Measurements from ENCODE around the gene APOL4.

The APOL4 gene

GRCh38 chr22:36199001-36199551 lies 2.5 kb downstream of the APOL4 start:
- TF ChIP-seq, protein P1, sequence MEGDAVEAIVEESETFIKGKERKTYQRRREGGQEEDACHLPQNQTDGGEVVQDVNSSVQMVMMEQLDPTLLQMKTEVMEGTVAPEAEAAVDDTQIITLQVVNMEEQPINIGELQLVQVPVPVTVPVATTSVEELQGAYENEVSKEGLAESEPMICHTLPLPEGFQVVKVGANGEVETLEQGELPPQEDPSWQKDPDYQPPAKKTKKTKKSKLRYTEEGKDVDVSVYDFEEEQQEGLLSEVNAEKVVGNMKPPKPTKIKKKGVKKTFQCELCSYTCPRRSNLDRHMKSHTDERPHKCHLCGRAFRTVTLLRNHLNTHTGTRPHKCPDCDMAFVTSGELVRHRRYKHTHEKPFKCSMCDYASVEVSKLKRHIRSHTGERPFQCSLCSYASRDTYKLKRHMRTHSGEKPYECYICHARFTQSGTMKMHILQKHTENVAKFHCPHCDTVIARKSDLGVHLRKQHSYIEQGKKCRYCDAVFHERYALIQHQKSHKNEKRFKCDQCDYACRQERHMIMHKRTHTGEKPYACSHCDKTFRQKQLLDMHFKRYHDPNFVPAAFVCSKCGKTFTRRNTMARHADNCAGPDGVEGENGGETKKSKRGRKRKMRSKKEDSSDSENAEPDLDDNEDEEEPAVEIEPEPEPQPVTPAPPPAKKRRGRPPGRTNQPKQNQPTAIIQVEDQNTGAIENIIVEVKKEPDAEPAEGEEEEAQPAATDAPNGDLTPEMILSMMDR (IDR thresholded peaks at IDR 0.05; ENCODE audit: borderline replicate concordance, control extremely low read depth, extremely low read depth, insufficient read depth, missing control alignments) = no peak
- no peak for DNase-seq (ENCODE audit: low spot score)
- in situ Hi-C loops (cut with MboI; ENCODE audit: low sequenced_read_pairs, unreplicated experiment) = no loop called here

DNA sequence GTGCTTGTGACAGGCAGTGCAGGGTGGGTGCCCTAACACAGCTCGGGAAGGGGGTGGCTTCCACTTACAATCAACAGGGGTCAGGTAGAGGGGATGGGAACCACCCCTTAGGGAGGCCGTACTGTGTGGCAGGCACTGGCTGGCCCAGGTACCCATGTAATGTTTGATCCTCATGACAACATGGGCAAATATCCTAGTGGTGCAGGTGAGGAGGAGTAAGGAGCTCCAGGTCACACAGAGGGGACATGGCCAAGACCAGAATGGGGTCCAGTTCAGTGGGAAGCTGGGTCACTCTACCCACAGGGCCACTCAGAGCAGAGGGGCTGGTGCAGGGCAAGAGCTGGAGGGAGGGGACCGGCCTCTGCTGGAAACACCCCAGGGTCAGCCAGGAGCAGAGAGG lies 3.1 kb downstream of the APOL4 start:
- DNase-seq (ENCODE audit: low spot score) = no peak
- in situ Hi-C loops (cut with MboI; ENCODE audit: low sequenced_read_pairs, unreplicated experiment) = no loop called here
- TF ChIP-seq, protein P1 (IDR thresholded peaks at IDR 0.05; ENCODE audit: borderline replicate concordance, control extremely low read depth, extremely low read depth, insufficient read depth, missing control alignments) = no peak

GRCh38 chr22:36197514-36198146 lies 4.0 kb downstream of the APOL4 start:
- TF ChIP-seq, protein P1 (IDR thresholded peaks at IDR 0.05; ENCODE audit: borderline replicate concordance, control extremely low read depth, extremely low read depth, insufficient read depth, missing control alignments) = no peak
- DNase-seq (ENCODE audit: low spot score) = peak; percentile 43
- in situ Hi-C loops (cut with MboI; ENCODE audit: low sequenced_read_pairs, unreplicated experiment) = no loop called here

DNA sequence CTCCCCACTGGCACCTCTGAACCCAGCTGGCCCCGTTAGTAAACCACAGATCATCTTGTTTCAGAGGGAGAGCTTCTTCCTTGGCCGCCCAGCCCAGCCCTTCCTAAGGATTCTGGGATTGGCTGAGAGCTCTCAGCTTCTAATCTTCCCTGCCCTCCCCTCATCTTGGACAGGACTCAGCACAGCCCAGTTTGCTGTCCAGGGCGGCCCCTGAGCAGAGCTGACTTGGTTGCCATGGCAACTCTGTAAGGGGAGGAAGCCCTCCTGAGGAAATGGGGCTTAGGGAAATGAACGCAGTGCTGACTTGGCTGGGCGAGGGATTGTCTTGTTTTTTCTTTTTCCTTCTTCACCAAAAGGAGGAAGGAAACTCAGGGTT lies 4.6 kb downstream of the APOL4 start:
- DNase-seq (ENCODE audit: low spot score) = no peak
- in situ Hi-C loops (cut with MboI; ENCODE audit: low sequenced_read_pairs, unreplicated experiment) = no loop called here
- TF ChIP-seq, protein P1 (IDR thresholded peaks at IDR 0.05; ENCODE audit: borderline replicate concordance, control extremely low read depth, extremely low read depth, insufficient read depth, missing control alignments) = no peak

DNA sequence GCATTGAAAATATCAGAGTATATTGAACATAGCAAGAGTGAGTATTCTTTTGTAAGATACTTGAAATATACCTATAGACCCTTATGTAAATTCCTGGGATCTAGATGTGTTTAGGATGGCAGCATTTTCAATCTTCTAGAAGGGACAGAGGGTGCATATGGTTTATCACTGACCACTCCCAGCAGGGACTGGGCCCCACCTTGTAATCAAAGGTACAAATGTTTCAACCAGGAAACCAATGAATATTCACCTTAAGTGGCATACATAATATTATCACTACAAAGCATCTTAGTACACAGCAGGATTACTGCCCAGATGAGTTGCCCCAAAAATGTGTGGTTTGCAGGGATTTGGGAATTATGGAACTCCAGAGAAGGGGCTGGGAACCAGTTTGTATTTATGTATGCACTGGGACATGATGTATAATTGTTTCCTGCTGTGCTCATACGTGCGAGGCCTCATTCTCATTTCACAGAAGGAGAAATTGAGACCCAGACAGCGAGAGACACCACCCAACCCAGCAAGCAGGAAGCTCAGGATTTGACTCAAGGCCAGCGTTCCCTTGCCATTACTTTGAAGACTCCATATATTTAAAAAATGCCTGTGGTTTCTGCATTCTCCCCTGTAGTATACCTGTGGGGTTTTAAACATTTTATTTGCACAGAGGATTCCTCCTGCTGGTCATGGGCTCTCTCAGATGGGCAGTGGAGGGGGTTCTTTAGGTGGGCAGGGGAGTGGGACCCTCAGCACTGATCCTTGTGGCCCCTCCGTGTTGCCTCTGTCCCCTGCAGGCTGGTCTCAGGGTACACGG lies 5.2 kb downstream of the APOL4 start:
- in situ Hi-C loops (cut with MboI; ENCODE audit: low sequenced_read_pairs, unreplicated experiment) = no loop called here
- TF ChIP-seq, protein P1 (IDR thresholded peaks at IDR 0.05; ENCODE audit: borderline replicate concordance, control extremely low read depth, extremely low read depth, insufficient read depth, missing control alignments) = no peak

DNA sequence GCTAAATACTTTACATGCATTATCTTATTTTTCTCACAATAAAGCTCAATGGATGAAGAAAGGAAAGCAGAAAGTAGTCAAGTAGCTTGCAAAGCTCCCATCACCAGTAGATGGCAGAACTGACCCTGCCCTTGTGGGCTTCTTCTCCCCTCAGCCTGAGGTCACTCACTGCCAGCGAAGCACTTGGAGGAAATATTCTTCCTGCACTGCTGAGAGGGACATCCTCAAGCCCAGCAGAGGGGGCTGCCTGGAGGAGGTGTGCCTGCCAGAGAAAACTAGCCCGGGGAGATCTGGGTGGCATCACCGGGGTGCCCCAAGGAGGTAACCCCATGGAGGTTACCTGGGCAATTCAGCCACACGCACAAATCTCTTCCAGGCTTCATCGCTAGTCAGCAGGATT lies 6.6 kb downstream of the APOL4 start:
- TF ChIP-seq, protein P1 (IDR thresholded peaks at IDR 0.05; ENCODE audit: borderline replicate concordance, control extremely low read depth, extremely low read depth, insufficient read depth, missing control alignments) = peak; percentile 48
- in situ Hi-C loops (cut with MboI; ENCODE audit: low sequenced_read_pairs, unreplicated experiment) = no loop called here
- peak; percentile 61 for DNase-seq (ENCODE audit: low spot score)

More for the DNA sequence above, 5.2 kb downstream of the APOL4 start:
- DNase-seq (ENCODE audit: low spot score) = no peak

Data from GM13976 (cell line).